Fibroblast of lung (primary cell): ENCODE measurements around the gene IRF2. TPM values are rescaled to one million over a fixed set of nuclear protein-coding genes. Genes with fewer than 3 reads are reported as not detected.
A peak's percentile ranks its signal among the peaks of the same experiment; 100 is the strongest.
"Not testable (repeated sequence)": the region's sequence is repeated elsewhere in the genome, so short reads cannot be mapped to it uniquely, and the experiment has no call there.

Source experiments
- DNase-seq, 2 donors: peaks; one replicate each; pipeline versions ENCODE4 v3.0.0 to v3.0.0-alpha.2; 2010; ENCODE audit warnings: low read depth in 2 of 2
- H2AFZ ChIP-seq: 2 replicates; pipeline ENCODE4 v1.5.1; 2012; ENCODE audit warnings: low read length, control low read depth, inconsistent platforms
- H3K27ac ChIP-seq: 2 replicates; pipeline ENCODE4 v1.5.1; 2011; ENCODE audit warnings: low read length, control low read depth; ENCODE audit not compliant: insufficient read depth
- H3K27me3 ChIP-seq: 2 replicates; pipeline ENCODE4 v1.5.1; 2011; ENCODE audit warnings: mild to moderate bottlenecking, low read length; ENCODE audit not compliant: control insufficient read depth, insufficient read depth
- H3K36me3 ChIP-seq: 2 replicates; pipeline ENCODE4 v1.5.1; 2011; ENCODE audit warnings: low read length; ENCODE audit not compliant: control insufficient read depth, insufficient read depth
- H3K4me1 ChIP-seq: 2 replicates; pipeline ENCODE4 v1.5.1; 2011; ENCODE audit warnings: low read length; ENCODE audit not compliant: control insufficient read depth, insufficient read depth; ENCODE audit errors: extremely low read depth
- H3K4me2 ChIP-seq: 2 replicates; pipeline ENCODE4 v1.5.1; 2011; ENCODE audit warnings: low read length, control low read depth; ENCODE audit not compliant: insufficient read depth; ENCODE audit errors: extremely low read depth
- H3K4me3 ChIP-seq, 4 experiments: fragments of 200-600 bp in 1 of 4; sonication (generic) in 1 of 4; replicated peaks in 1 of 4; 2 replicates each; pipeline ENCODE4 v1.5.1; 2011 to 2016; ENCODE audit warnings: low read length in 4 of 4, low read depth in 3 of 4, mild to moderate bottlenecking in 3 of 4, control low read depth in 2 of 4, inconsistent platforms in 1 of 4, mixed read lengths in 1 of 4; ENCODE audit not compliant: insufficient read depth in 1 of 4; ENCODE audit errors: control extremely low read depth in 1 of 4
- H3K79me2 ChIP-seq: 2 replicates; pipeline ENCODE4 v1.5.1; 2012; ENCODE audit warnings: mild to moderate bottlenecking, low read length, inconsistent platforms; ENCODE audit not compliant: control insufficient read depth, insufficient read depth
- H3K9ac ChIP-seq: 2 replicates; pipeline ENCODE4 v1.5.1; 2011; ENCODE audit warnings: mild to moderate bottlenecking, low read length, control low read depth; ENCODE audit not compliant: insufficient read depth
- H3K9me3 ChIP-seq: 2 replicates; pipeline ENCODE4 v1.5.1; 2012; ENCODE audit warnings: low read depth, low read length; ENCODE audit not compliant: control insufficient read depth, insufficient read depth
- H4K20me1 ChIP-seq: 2 replicates; pipeline ENCODE4 v1.5.1; 2011; ENCODE audit warnings: low read length; ENCODE audit not compliant: control insufficient read depth, insufficient read depth; ENCODE audit errors: extremely low read depth
- CTCF ChIP-seq, 2 donors: IDR thresholded peaks in 1 of 2; conservative IDR thresholded peaks in 1 of 2; 1 replicate in 1 of 2; 2 replicates in 1 of 2; pipeline ENCODE4 v1.5.1; 2011 to 2012; ENCODE audit warnings: low read length in 2 of 2, control low read depth in 1 of 2, inconsistent platforms in 1 of 2, low read depth in 1 of 2, mild to moderate bottlenecking in 1 of 2
- EZH2 ChIP-seq: IDR thresholded peaks from 2 replicates; pipeline ENCODE4 v1.5.1; 2012; ENCODE audit warnings: low read length, control low read depth, mild to moderate bottlenecking; ENCODE audit errors: missing control alignments
- polyA plus RNA-seq, 2 donors: library from polyadenylated mRNA; depleted of rRNA in 1 of 2; stranded (reverse) in 1 of 2; unstranded in 1 of 2; fragments of >200 nt; gene quantifications; 2 replicates each; pipeline ENCODE4 v1.2.1, GENCODE V29; 2011 to 2012; ENCODE audit warnings: missing spikeins in 1 of 2
- total RNA-seq: library from RNA; depleted of rRNA; stranded (reverse); fragments of >200 nt; gene quantifications from 2 replicates; pipeline ENCODE4 v1.2.1, GENCODE V29; 2014

IRF2 gene
- total and polyA plus RNA-seq, 2 donors (not counting 1 experiment from before 2014, with no cell fraction given): 30.9 to 42.3 TPM

GRCh38 chr4:184376126-184376838, 98.1 kb downstream of the IRF2 start:
- Histone ChIP-seq H4K20me1 (no peaks in the 10 kb centered on the region), H3K4me3 (no peak overlapping the region), H3K36me3 (no peaks in the 10 kb centered on the region), H3K27ac (no peak overlapping the region), H3K4me2 (no peak overlapping the region), H3K27me3 (no peaks in the 10 kb centered on the region), H2AFZ (no peak overlapping the region), H3K79me2 (no peaks in the 10 kb centered on the region), H3K9ac (no peak overlapping the region), H3K4me1 (no peaks in the 10 kb centered on the region), H3K9me3 (no peaks in the 10 kb centered on the region)
- DNase-seq: no peak
- TF ChIP-seq CTCF (conservative IDR thresholded peaks at IDR 0.05 in 1 of 2, IDR thresholded peaks at IDR 0.05 in 1 of 2; ENCODE audit: low read depth in 1 of 2, low read length in 2 of 2) (no peak), EZH2 (no peak)

DNA sequence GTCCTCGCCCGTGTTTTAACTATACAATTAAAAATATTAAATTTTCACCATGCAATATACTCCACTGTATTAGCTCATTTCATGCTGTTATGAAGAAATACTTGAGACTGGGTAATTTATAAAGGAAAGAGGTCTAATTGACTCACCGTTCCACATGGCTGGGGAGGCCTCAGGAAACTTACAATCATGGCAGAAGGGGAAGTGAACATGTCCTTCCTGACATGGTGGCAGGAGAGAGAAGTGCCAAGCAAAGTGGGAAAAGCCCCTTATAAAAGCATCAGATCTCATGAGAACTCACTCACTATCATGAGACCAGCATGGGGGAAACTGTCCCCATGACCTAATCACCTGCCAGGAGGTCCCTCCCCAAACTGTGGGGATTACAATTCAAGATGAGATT, 98.7 kb downstream of the IRF2 start:
- not testable (repeated sequence) for H3K36me3 ChIP-seq, H3K4me2 ChIP-seq, H3K9ac ChIP-seq, H3K4me1 ChIP-seq, H3K9me3 ChIP-seq, H3K27me3 ChIP-seq, H3K4me3 ChIP-seq, H3K79me2 ChIP-seq, H4K20me1 ChIP-seq, DNase-seq, H3K27ac ChIP-seq, H2AFZ ChIP-seq

GRCh38 chr4:184375027-184375426, 99.3 kb downstream of the IRF2 start:
- no peak for TF ChIP-seq CTCF (conservative IDR thresholded peaks at IDR 0.05 in 1 of 2, IDR thresholded peaks at IDR 0.05 in 1 of 2; ENCODE audit: low read depth in 1 of 2, low read length in 2 of 2)
- TF ChIP-seq EZH2: no peak
- no peaks in the 10 kb centered on the region for H3K27me3 ChIP-seq
- no peaks in the 10 kb centered on the region for H4K20me1 ChIP-seq
- H3K9me3 ChIP-seq: no peaks in the 10 kb centered on the region
- H3K79me2 ChIP-seq: no peaks in the 10 kb centered on the region
- no peak overlapping the region for H3K9ac ChIP-seq
- no peak overlapping the region for H3K4me3 ChIP-seq
- H3K36me3 ChIP-seq: no peaks in the 10 kb centered on the region
- DNase-seq: peak; percentile 51 to 54
- no peak overlapping the region for H3K27ac ChIP-seq
- no peak overlapping the region for H3K4me2 ChIP-seq
- H3K4me1 ChIP-seq: no peaks in the 10 kb centered on the region
- no peak overlapping the region for H2AFZ ChIP-seq
